Stimulated activated CD8-positive, alpha-beta memory T cell treated with anti-CD3 and anti-CD28 coated beads, Interleukin-4, amount 100 ng/mL, for 4 hours (primary cell): Measurements from ENCODE around the gene CLDN9.
"Not testable (repeated sequence)": the region's sequence is repeated elsewhere in the genome, so short reads cannot be mapped to it uniquely, and the experiment has no call there.

Experiments used
- DNase-seq, 2 donors: peaks; one replicate each; pipeline ENCODE4 v3.0.0-alpha.2; 2020; ENCODE audit warnings: low read depth in 2 of 2, low spot score in 1 of 2

CLDN9 gene

DNA sequence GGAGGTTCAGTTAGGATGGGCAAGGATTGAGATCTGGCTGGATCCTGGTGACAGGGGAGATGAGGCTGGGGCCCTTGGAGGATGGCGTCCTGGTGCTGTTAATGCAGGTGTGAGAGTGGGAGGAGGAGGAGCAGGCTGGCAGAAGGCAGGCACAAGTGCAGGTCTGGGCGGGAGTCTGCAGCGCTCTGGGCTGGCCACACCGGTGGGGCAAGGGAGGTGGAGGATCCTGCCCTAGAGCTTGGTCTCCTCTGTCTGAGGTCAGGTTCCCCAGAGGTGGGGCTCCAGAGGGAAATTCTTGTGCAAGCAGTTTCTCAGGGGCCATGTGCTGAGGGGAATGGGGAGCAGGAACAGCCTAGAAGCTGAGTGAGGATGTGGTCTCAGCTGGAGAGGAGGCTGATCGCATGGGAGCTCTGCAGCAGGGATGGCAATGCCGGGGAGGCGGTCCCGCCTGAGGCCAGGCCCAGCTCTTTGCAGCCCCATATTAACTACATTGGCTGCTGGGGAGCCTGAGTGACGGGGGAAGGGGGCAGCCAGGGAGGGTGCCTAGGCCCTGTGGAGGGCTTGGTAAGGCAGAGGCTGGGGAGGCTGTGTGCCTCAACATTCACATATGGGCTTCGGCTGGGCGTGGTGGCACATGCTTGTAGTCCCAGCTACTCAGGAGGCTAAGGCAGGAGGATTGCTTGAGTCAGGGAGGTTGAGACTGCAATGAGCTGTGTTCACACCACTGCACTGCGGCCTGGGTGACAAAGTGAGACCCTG, 40.0 kb downstream of the CLDN9 start:
- DNase-seq = not testable (repeated sequence)

DNA sequence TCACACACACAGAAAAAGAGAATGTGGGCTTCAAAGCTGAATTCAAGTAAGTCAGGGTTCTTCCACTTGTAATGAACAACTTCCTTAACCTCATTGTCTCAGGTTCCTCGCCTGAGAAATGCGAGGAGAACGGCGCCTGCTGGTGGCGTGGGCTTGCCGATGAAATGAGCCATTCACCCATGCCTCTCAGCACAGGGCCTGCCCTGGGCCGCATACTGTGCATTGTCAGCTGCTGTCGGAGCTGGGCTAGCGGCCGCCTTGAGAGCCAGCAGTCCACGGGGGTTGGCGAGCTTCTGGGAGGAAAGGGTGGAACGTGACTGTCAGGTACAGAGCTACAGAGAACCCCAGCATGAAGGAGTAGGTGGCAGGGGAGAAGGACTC, 40.6 kb downstream of the CLDN9 start:
- not testable (repeated sequence) for DNase-seq

DNA sequence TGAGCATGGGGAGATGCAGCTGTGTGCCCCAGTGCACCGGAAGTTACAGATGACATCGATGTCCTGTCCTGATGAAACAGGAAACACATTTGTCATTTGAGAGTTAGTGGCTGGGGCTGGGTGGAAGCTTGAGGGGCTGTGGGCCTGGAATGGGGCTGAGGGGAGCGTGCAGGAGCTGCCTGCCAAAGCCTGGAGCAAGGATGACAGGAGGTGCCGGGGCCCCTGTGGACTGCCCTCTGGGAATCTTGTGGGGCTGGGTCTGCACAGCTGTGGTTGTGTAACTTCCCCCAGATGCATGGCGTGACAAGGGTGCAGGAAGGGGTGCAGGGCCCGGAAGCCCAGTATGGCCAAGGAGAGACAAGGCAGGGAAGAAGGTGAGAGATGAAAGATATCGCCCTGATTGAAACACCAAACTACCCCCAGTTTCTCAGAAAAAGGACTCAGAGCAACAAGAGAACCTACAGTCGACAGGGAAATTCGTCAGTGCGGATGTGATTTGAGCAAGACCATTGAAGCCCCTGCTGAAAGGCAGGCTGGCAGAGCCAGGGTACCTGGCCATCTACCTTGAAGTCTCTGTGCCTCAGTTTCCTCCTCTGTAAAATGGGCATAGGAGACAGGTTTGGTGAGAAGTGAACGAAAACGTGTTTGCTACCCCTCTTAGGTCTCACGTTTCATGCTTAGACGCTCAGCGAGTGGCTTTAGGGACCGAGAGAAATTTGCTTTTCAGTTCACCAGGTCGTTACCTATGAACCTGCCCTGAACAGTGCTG, 42.4 kb downstream of the CLDN9 start:
- no peak for DNase-seq

DNA sequence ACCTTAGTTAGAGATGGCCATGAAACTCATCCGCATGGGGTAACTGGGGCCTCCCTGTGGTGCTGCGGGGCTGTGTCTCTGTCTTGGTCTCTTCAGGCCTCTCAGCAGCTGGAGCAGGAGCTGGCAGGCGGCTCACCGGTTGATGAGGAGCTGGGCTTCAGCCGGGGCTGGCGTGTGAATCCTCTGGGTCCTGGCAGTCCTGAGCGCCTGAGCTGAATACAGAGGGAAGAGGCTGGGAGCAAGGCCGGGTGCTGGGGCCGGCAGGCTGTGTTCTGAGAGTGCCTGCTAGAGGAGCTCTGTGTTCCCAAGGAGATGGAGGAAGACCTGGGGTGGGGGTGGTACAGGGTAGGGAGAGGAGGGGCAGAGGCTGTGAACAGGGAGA, 43.0 kb downstream of the CLDN9 start:
- not testable (repeated sequence) for DNase-seq

DNA sequence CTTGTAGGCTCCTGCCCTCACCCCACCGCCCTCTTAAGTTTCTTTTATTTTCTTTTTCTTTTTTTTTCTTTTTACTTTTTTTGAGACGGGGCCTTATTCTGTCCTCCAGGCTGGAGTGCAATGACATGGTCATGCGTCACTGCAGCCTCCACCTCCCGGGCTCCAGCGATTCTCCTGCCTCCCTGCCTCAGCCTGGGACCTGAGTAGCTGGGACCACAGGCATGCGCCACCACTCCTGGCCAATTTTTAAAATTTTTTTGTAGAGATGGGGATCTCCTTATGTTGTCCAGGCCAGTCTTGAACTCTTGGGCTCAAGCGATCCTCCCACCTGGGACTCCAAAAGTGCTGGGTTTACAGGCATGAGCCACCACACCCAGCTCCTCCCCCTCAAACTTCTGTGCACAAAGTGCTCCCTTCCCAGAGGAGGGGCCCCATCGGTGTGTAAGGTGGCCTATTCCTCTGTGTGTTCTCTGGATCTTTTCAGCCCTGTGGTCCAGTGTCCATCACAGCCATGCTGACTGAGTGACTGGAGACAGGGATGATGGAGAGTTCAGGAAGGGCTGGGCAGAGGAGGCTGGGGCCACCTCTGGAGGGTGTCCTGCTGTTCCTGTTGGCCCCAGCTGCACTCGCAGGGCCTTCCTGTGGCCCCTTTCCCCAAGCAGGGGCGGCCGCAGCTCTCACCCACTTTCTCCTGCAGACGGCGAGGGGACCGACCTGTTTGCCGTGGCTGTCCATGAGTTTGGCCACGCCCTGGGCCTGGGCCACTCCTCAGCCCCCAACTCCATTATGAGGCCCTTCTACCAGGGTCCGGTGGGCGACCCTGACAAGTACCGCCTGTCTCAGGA, 43.8 kb downstream of the CLDN9 start:
- DNase-seq = no peak

DNA sequence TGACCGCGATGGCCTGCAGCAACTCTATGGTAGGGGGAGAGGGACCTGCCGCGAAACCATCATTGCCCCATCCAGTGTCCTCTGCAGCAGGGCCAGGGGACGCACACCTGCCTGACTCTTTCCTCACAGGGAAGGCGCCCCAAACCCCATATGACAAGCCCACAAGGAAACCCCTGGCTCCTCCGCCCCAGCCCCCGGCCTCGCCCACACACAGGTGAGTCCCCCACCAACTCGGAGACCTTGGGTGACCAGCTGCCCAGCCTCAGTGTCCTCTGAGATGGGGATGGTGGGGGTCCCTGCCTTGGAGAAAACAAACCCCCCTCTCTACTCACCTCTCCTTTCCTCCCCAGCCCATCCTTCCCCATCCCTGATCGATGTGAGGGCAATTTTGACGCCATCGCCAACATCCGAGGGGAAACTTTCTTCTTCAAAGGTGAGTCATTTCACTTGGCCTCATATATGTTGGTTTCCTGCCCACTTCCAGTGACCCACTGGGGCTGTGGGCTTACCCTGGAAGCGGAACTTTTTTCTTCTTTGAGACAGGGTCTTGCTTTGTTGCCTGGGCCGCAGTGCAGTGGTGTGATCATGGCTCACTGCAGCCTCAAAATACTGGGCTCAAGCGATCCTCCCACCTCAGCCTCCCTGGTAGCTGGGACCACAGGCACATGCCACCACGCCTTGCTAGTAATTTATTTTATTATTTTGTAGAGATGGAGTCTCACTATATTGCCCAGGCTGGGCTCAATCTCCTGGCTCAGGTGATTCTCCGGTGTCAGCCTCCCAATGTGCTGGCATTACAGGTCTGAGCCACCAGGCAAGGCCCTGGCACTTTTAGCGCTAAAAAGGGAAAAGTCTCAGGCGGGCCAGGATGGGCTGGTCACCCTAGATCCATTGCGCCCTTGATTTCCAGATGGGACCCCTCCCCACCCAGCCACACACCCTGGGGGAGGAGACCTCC, 44.7 kb downstream of the CLDN9 start:
- no peak for DNase-seq

DNA sequence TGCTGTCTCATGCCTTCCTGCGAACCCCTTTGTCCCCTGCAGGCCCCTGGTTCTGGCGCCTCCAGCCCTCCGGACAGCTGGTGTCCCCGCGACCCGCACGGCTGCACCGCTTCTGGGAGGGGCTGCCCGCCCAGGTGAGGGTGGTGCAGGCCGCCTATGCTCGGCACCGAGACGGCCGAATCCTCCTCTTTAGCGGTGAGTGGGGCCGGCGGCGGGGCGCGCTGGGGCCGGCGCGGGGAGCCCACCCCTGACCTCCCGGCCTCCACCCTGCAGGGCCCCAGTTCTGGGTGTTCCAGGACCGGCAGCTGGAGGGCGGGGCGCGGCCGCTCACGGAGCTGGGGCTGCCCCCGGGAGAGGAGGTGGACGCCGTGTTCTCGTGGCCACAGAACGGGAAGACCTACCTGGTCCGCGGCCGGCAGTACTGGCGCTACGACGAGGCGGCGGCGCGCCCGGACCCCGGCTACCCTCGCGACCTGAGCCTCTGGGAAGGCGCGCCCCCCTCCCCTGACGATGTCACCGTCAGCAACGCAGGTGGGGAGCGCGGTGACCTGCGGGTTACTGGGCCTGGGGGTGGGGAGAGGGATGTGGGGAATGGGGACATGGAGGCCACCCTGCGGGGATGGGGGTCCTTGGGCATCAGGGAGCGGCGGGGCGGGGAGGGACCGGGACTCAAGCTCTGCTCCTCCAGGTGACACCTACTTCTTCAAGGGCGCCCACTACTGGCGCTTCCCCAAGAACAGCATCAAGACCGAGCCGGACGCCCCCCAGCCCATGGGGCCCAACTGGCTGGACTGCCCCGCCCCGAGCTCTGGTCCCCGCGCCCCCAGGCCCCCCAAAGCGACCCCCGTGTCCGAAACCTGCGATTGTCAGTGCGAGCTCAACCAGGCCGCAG, 45.7 kb downstream of the CLDN9 start:
- DNase-seq = no peak

DNA sequence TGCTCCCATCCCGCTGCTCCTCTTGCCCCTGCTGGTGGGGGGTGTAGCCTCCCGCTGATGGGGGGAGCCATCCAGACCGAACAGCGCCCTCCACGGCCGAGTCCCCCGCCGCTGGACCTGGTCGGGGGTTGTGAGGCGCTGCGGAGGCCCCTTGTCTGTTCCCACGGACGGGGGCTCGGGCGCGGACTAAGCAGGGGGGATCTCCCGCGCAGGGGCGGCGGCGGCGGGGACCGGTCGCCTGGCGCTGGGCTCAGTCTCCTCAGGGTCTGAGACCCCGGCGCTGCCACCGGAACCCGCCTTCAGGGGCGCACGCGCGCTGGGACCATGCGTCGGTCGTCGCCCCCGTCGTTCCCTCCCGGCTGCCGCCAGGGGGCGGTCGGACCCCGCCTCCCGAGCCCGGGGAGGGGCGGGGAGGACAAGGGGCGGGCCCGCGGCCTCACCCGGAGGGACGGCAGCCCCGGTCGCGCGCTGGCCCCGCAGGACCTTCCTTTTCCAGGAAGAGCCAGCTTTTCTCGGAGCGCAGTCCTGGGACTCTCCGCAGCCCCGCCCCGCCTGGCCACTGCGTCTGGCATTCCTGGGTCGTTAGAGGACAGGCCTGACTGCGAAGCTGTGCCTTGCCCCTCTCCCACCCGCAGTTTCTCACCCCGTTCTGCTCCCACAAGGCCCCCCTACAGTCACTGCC, 46.5 kb downstream of the CLDN9 start:
- DNase-seq = peak; percentile 61 to 69

DNA sequence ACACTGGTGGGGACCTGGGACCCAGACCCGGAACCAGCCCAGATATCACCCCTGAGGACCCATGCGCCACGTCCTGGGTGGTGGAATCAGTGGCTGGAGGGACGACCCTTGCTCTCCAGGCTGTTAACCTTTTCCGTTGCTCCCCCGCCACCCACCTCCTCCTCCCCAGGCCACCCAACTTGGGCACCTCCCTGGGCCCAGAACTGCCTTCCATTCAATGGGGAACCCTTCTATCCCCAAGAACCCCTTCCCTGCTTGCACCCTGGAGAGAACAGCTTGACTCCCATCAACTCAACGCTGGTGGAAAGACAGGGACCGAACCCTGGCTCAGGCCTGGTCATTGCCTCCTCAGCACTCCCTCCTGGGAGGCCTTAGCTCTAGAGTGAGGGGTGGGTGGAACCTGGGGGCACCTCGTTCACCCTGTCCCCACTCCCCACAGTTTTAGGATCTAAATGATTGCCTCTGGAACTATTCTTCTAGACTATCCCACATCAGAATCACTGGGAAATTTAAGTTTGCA, 47.1 kb downstream of the CLDN9 start:
- no peak for DNase-seq

DNA sequence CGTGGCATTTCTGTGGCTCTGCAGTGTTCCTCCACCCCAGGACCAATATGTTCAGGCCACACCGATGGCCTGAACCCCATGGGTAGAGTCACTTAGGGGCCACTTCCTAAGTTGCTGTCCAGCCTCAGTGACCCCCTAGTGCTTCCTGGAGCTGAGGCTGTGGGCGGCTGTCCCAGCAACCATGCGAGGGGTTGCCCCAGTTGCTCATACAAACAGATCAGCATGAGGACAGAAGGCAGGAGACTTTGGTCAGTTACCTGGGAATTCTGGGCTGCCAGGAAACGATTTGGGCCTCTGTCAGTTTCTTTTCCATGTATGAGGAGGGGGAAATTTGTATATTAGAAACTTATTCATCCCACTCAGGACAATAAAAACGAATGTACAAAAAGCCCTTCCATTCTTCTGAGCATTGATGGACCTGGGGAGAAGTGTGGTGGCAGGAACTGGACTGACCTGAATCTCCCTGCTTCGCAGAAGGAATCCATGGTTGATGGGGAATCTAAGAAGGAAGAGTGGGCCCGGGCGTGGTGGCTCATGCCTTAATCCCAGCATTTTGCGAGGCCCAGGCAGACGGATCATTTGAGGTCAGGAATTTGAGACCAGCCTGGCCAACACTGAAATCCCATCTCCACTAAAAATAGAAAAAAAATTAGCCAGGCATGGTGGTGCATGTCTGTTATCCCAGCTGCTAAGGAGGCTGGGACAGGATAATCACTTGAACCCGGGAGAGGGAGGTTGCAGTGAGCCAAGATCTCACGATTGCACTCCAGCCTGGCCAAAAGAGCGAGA, 47.8 kb downstream of the CLDN9 start:
- DNase-seq = no peak

DNA sequence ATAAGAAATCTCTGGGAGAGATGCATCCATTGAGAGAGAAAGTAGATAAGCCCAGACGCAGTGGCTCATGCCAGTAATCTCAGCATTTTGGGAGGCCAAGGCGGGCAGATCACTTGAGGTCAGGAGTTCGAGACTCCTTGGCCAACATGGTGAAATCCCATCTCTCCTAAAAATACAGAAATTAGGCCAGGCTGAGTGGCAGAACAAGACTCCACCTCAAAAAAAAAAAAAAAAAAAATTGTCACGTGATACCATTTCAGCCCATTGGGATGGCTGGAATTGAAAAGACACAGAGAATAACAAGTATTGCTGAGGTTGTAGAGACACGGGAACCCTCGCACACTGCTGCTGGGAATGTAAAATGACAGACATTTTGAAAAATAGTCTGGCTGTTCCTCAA, 49.8 kb downstream of the CLDN9 start:
- no peak for DNase-seq

DNA sequence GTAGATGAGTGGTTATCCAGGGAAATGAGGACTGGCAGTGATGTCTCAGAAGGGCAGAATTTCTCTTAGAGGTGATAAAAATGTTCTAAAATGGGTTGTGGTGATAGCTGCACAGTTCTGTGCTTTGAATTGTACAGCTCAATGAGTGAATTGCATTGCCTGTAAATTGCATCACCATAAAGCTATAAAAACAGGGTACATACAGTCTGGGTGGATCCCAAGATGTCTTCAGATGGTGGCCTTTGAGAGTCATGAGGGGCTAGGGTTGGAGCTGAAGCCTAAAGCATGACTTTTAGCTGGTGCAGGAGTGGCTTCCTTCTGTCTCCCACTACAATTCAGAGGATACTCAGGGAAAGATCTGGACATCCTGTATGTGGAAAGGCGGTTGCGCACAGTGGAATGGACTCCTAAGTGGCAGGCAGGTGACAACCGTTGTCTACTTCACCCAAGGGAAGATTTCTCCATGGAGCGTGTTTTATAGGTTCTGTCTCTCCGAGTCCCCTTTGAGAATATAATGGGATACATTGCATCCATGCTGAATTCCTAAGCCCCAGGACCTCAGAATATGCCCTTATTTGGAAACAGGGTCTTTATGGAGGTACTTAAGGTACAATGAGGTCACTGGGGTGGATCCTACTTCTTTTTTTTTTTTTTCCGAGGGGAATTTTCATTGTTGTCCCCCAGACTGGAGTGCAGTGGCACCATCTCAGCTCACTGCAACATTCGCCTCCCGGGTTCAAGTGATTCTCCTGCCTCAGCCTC, 51.1 kb downstream of the CLDN9 start:
- DNase-seq = no peak
